B cell (primary cell): Measurements from ENCODE around the gene LUZP1. TPM values are rescaled to one million over a fixed set of nuclear protein-coding genes. Genes with fewer than 3 reads are reported as not detected.

Source experiments
- polyA plus RNA-seq: library from polyadenylated mRNA; depleted of rRNA; stranded (reverse); fragments of >200 nt; gene quantifications from 2 replicates; pipeline ENCODE4 v1.2.3, GENCODE V29; 2012
- small RNA-seq: library from RNA; depleted of rRNA; stranded (forward); fragments of <200 nt; gene quantifications from one replicate; pipeline ENCODE3, GENCODE V24; 2012; ENCODE audit warnings: low replicate concordance, low read depth; ENCODE audit not compliant: insufficient read length
- total RNA-seq, 2 donors: library from RNA; stranded (reverse); fragments of 120-200 nt in 1 of 2; gene quantifications; 1 replicate in 1 of 2; 2 replicates in 1 of 2; pipeline versions ENCODE4 v1.2.3 to v1.2.4, GENCODE V29; 2013 to 2022

Gene LUZP1
- total and polyA plus RNA-seq, 2 donors (not counting 1 experiment from before 2014, with no cell fraction given): 2.0 to 12.9 TPM

Small RNA genes within 50 kb of the gene (small RNA-seq; reads per million reads assigned to genes)
- gene MIR3115 (not detected), gene MIR4419A (not detected), gene RNU6-135P (not detected), gene RNU6-514P (not detected)

Other genes with a start within 250 kb of the LUZP1 start
- not detected in 2 replicates for gene LACTBL1, start 196.0 kb downstream of the LUZP1 start, total RNA-seq
- gene LACTBL1, start 196.0 kb downstream of the LUZP1 start, polyA plus RNA-seq: not detected in 2 replicates
- gene TEX46, start 153.0 kb downstream of the LUZP1 start, total RNA-seq: 0.64 TPM in 1 of 2 replicates, not detected in the other
- gene TEX46, start 153.0 kb downstream of the LUZP1 start, polyA plus RNA-seq: not detected in 2 replicates
- 45.9 and 47.4 TPM in 2 replicates for gene KDM1A, start 149.4 kb downstream of the LUZP1 start, total RNA-seq
- gene KDM1A, start 149.4 kb downstream of the LUZP1 start, polyA plus RNA-seq: 30.2 and 44.0 TPM in 2 replicates
- gene HTR1D, start 48.6 kb upstream of the LUZP1 start, total RNA-seq: not detected in 2 replicates
- not detected in 2 replicates for gene HTR1D, start 48.6 kb upstream of the LUZP1 start, polyA plus RNA-seq
- gene HNRNPR, start 175.4 kb upstream of the LUZP1 start, total RNA-seq: 132 and 142 TPM in 2 replicates
- gene HNRNPR, start 175.4 kb upstream of the LUZP1 start, polyA plus RNA-seq: 52.2 and 104 TPM in 2 replicates
- 9.4 and 10.1 TPM in 2 replicates for gene ZNF436, start 201.0 kb upstream of the LUZP1 start, total RNA-seq
- 1.9 and 2.1 TPM in 2 replicates for gene ZNF436, start 201.0 kb upstream of the LUZP1 start, polyA plus RNA-seq